Purkinje cell (primary cell): ENCODE data around the gene ZFP57. TPM values are rescaled to one million over a fixed set of nuclear protein-coding genes. Genes with fewer than 3 reads are reported as not detected.

Source experiments
- polyA plus RNA-seq: library from polyadenylated mRNA; unstranded; fragments of >200 nt; fragmentation: Nextera tagmentation; gene quantifications from 2 replicates; pipeline ENCODE4 v1.2.1, GENCODE V29; 2014

ZFP57 gene
- 0.20 TPM in 1 of 2 replicates, not detected in the other for polyA plus RNA-seq

DNA sequence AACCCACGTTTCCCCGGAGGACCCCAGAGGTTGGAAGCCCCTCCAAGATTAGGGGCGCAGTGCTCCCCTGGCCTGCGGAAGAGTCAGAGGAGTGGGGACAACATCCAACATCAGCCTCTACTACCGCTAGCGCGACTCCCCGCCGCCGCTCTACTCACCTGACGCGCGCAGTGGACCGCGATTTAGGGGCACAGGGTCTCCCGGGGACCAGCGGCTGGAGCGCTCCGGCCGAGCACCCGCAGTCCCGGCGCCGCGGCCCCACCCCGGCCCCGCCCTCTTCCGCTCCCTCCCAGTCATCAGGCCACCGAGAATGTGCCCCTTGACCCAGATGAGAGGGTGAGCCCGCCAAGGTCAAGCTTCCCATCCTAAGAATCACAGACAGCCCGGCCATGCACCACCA is at the start of gene ZFP57:
Gene ZFP57 (minus strand): TSS at position 249 of the 400 bp plus-strand sequence. CDS start 4,149 bp downstream, outside the sequence.

DNA sequence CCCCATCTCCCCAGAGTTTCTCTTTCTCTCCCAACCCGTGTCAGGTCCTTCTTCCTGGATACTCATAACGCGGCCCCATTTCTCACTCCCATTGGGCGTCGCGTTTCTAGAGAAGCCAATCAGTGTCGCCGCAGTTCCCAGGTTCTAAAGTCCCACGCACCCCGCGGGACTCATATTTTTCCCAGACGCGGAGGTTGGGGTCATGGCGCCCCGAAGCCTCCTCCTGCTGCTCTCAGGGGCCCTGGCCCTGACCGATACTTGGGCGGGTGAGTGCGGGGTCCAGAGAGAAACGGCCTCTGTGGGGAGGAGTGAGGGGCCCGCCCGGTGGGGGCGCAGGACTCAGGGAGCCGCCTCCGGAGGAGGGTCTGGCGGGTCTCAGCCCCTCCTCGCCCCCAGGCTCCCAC is 42.3 kb upstream of the ZFP57 start, which contains the start of gene HLA-F:
Gene HLA-F (plus strand): TSS at position 173 of the 404 bp plus-strand sequence. CDS start 30 bp downstream, at position 203.

GRCh38 chr6:29656798-29657197 is 24.2 kb downstream of the ZFP57 start, which contains the start of gene MOG:
Gene MOG, plus strand, starts transcription at chr6:29657092. Its CDS starts 118 bp downstream, at chr6:29657210.

DNA sequence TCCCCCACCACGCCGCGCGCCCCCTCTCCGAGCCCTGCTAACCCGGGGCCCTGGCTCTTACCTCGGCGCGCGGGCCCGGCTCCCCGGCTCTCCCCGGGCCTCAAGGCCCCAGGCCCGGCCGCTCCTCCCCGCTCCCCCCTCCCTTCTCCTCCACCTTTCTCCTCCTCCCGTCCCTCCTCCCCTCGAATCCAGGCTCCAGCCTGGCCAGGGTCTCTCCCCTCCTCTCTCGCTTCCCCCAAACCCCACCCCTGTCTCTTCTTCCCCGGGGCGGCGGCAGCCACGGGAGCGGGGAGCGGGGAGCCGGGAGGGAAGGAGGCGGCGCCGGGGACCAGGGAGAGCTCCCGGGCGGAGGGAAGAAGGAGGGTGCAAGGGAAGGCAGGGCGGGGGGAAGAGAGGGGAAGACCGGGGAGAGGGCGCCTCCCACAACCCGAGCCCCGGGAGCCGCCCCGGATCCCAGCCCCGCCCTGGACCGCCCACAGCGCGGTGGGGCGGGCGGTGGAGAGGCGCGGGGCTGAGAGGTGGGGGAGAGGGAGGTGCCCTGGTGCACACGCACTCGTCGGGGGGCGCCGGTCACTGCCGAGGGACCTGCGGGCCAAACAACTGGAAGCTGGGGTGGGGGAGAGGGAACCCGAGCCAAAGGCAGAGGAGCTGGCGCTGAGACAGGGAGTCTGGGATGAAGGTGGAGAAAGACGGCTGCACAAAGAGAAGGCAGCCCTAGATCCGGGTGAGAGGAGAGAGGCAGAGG is 48.0 kb downstream of the ZFP57 start, which contains the start of gene GABBR1:
Gene GABBR1 (minus strand): TSS at position 395 of the 745 bp plus-strand sequence. CDS start 798 bp downstream, outside the sequence.

Other genes with a start within 250 kb of the ZFP57 start
- gene OR10C1, start 241.8 kb downstream of the ZFP57 start, polyA plus RNA-seq = not detected in 2 replicates
- not detected in 2 replicates for gene OR11A1, start 224.1 kb downstream of the ZFP57 start, polyA plus RNA-seq
- gene OR2H1, start 224.0 kb downstream of the ZFP57 start, polyA plus RNA-seq = 0.49 TPM in 1 of 2 replicates, not detected in the other
- gene MAS1L, start 193.2 kb downstream of the ZFP57 start, polyA plus RNA-seq = not detected in 2 replicates
- not detected in 2 replicates for gene UBD, start 121.4 kb downstream of the ZFP57 start, polyA plus RNA-seq
- gene OR2H2, start 96.0 kb downstream of the ZFP57 start, polyA plus RNA-seq = 12.3 and 14.3 TPM in 2 replicates
- gene GABBR1, start 48.0 kb downstream of the ZFP57 start, polyA plus RNA-seq = 332 and 389 TPM in 2 replicates
- gene MOG, start 24.1 kb downstream of the ZFP57 start, polyA plus RNA-seq = 1.7 and 2.1 TPM in 2 replicates
- gene HLA-F, start 42.3 kb upstream of the ZFP57 start, polyA plus RNA-seq = 1.2 and 2.2 TPM in 2 replicates
- not detected in 2 replicates for gene HLA-G, start 146.7 kb upstream of the ZFP57 start, polyA plus RNA-seq